Mammary epithelial cell (primary cell): ENCODE data around the gene TOP3A.

Source experiments
- CTCF ChIP-seq, 2 donors: IDR thresholded peaks in 1 of 2; conservative IDR thresholded peaks in 1 of 2; 2 replicates each; pipeline ENCODE4 v1.5.1; 2011 to 2012; ENCODE audit warnings: inconsistent platforms in 2 of 2, low read length in 2 of 2, mild to moderate bottlenecking in 2 of 2, control low read depth in 1 of 2, low read depth in 1 of 2; ENCODE audit not compliant: insufficient read depth in 1 of 2; ENCODE audit errors: extremely low read depth in 1 of 2
- EZH2 ChIP-seq: IDR thresholded peaks from 2 replicates; pipeline ENCODE4 v1.6.1; 2012; ENCODE audit warnings: low read length, inconsistent platforms, borderline replicate concordance

DNA sequence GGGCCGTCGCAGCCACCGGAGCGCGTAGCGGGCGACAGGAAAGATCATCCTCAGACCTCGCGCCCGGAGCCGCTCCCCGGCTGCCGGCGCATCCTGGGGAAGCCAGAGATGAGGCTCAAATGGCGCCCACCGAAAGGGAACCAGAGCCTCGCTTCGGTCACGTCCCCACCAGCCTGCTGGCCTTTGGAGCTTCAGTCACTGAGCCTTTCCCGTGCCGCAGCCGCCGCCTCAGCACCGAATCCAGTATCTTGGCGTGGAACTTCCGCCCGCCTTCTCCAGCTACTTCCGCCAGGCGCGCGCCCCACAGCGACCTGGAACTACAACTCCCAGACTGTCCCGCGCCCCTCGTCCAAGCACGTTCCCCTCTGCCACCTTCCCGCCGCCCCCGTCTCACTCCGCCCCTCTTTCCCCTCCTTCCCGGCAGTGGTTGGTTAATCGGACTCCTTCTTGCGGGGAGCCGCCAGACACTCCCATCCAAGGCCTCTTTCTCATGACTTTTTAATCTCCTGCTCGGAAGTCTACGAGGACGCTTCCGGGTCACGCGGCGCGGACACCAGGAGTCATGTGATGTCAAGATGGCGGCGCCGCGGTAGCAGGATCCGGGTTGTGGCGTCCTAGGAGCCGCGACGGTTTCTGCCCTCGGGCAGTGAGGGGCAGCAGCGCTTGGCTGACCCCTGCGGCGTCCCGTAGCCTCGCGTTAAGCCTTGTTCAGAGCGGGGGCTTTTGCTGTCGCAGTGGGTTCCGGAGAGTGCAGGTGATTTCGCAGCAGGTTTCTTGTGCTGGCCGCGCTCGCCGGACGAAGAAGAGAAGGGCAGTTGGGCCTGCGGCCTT lies at the start of gene TOP3A, which contains the start of gene SMCR8:
- TF ChIP-seq CTCF (conservative IDR thresholded peaks at IDR 0.05 in 1 of 2, IDR thresholded peaks at IDR 0.05 in 1 of 2; ENCODE audit: extremely low read depth in 1 of 2, insufficient read depth in 1 of 2, low read depth in 1 of 2, low read length in 2 of 2) (no peak), EZH2 (no peak)
